ENCODE data around the gene FRAT1. TPM values are rescaled to one million over a fixed set of nuclear protein-coding genes. Genes with fewer than 3 reads are reported as not detected.

Gene FRAT1
- total and polyA plus RNA-seq, 2 of the 8 experiments (the other 6 are each of a cell fraction or from before 2014, with no cell fraction given), result 1.9 to 5.2 TPM

DNA sequence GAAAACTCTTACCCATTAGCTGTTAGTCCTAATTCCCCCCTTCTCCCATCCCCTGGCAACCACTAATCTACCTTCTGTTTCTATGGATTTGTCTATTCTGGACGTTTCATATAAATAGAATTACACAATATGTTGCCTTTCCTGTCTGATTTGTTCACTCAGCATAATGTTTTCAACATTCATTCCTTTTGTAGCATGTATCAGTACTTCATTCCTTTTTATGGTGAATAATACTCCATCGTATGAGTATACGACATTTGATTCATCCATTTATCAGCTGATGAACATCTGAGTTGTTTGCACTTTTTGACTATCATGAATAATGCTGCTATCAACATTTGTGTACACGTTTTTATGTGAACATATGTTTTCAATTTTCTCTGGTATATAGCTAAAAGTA, 4.4 kb upstream of the FRAT1 start (continued):
- no peak for TF ChIP-seq ATF3 (IDR thresholded peaks at IDR 0.05; ENCODE audit: insufficient read depth, low read depth, low read length)
- no peak for TF ChIP-seq SIN3A (conservative IDR thresholded peaks at IDR 0.05 in 1 of 2, IDR thresholded peaks at IDR 0.05 in 1 of 2; ENCODE audit: low read depth in 1 of 2, low read length in 2 of 2)
- TF ChIP-seq JUN (IDR thresholded peaks at IDR 0.05; ENCODE audit: low read depth, low read length), result no peak
- no peak for TF ChIP-seq RAD21 (IDR thresholded peaks at IDR 0.05 in 1 of 2, conservative IDR thresholded peaks at IDR 0.05 in 1 of 2; ENCODE audit: low read depth in 2 of 2, low read length in 2 of 2)
- TF ChIP-seq CBX5 (IDR thresholded peaks at IDR 0.05; ENCODE audit: low read depth, low read length), result no peak
- no peak for TF ChIP-seq CEBPB (IDR thresholded peaks at IDR 0.05; ENCODE audit: low read depth, low read length)
- no peak for TF ChIP-seq GTF2F1 (IDR thresholded peaks at IDR 0.05; ENCODE audit: borderline replicate concordance, low read depth, low read length)

Measured in H1 (cell line).